ENCODE measurements around the gene ADSL.

GRCh38 chr22:40374567-40374966 is 28.3 kb downstream of the ADSL start:
- TF ChIP-seq CTCF (IDR thresholded peaks at IDR 0.05) (no peak), POLR2A (IDR thresholded peaks at IDR 0.05) (no peak), POLR2AphosphoS5 (IDR thresholded peaks at IDR 0.05; ENCODE audit: insufficient read depth in 1 of 2, low read depth in 1 of 2) (no peak)
